ENCODE results near the gene CNTN4. TPM values are rescaled to one million over a fixed set of nuclear protein-coding genes. Genes with fewer than 3 reads are reported as not detected.

CNTN4 gene
- total and polyA plus RNA-seq, 2 donors (not counting 3 experiments of a cell fraction or from before 2014, with no cell fraction given), result not detected

DNA sequence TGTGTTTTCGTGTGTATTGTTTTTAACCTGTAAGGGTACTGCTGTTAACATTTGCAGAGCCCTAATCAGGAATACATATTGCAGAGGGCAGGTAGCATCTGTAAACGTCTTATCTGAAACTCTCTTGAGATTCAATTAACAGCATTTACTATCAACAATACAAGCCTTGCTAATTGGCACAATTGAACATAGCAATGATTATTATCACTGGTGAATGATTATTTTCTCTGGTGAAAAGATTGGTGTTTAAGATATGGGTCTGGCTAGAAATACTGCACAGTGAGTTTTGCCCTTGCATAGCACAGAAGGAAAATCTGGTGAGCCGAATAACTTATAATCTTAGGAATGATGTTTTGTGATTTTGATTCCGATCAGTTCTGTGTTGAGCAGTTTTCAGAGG, 5.9 kb upstream of the CNTN4 start:
- no peaks in the 10 kb centered on the region for H3K36me3 ChIP-seq (ENCODE audit: control insufficient read depth in 2 of 2, extremely low read depth in 1 of 2, insufficient read depth in 2 of 2, low read length in 2 of 2)
- H3K9ac ChIP-seq (replicated peaks; ENCODE audit: extremely low read depth, insufficient read depth, low read length), result no peak overlapping the region
- H3K9me3 ChIP-seq (replicated peaks; ENCODE audit: control insufficient read depth, insufficient read depth, low read length), result no peaks in the 10 kb centered on the region
- no peaks in the 10 kb centered on the region for H3K9me1 ChIP-seq (replicated peaks; ENCODE audit: control insufficient read depth, extremely low read depth, insufficient read depth, low read length)
- CTCF ChIA-PET, result no interaction called here
- no peak overlapping the region for H2AFZ ChIP-seq (ENCODE audit: low read depth, low read length)
- DNase-seq (ENCODE audit: low read depth, low spot score) (no peak), FAIRE-seq (no peak)
- BruUV-seq (replicated peaks), result no TSS peak
- H3K4me1 ChIP-seq (ENCODE audit: control insufficient read depth, extremely low read depth, insufficient read depth, low read length), result no peaks in the 10 kb centered on the region
- dilution Hi-C loops (cut with MboI; ENCODE audit: extremely low pct_ligation_motif_present, low sequenced_read_pairs), result no loop called here
- intact Hi-C loops (cut with micrococcal nuclease), result no loop called here
- POLR2A ChIA-PET, result no interaction called here
- no peak overlapping the region for H3K4me3 ChIP-seq (replicated peaks in 1 of 3; ENCODE audit: insufficient read depth in 1 of 3, low read depth in 1 of 3, low read length in 3 of 3)
- no peak overlapping the region for H3K4me2 ChIP-seq (ENCODE audit: insufficient read depth, low read length)
- H3K27me3 ChIP-seq (ENCODE audit: control insufficient read depth in 2 of 2, insufficient read depth in 2 of 2, low read length in 2 of 2), result peaks cover 4% of the 10 kb centered on the region in 2 experiments
- no peaks in the 10 kb centered on the region for H4K20me1 ChIP-seq (replicated peaks; ENCODE audit: control insufficient read depth, extremely low read depth, insufficient read depth, low read length)
- no peaks in the 10 kb centered on the region for H3K79me2 ChIP-seq (ENCODE audit: control insufficient read depth, insufficient read depth, low read length)
- TF ChIP-seq, protein P1, sequence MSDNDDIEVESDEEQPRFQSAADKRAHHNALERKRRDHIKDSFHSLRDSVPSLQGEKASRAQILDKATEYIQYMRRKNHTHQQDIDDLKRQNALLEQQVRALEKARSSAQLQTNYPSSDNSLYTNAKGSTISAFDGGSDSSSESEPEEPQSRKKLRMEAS (IDR thresholded peaks at IDR 0.05; ENCODE audit: insufficient read depth, insufficient read length), result no peak
- TF ChIP-seq JUN (IDR thresholded peaks at IDR 0.05; ENCODE audit: borderline replicate concordance, insufficient read depth, insufficient read length, low read depth), result no peak
- TF ChIP-seq FOS (IDR thresholded peaks at IDR 0.05; ENCODE audit: borderline replicate concordance, insufficient read depth, low read length), result no peak
- no peak for TF ChIP-seq GATA2 (IDR thresholded peaks at IDR 0.05; ENCODE audit: insufficient read depth, insufficient read length, low read depth, low read length)
- TF ChIP-seq MYC (IDR thresholded peaks at IDR 0.05; ENCODE audit: low read depth, low read length), result no peak
- TF ChIP-seq EZH2 (IDR thresholded peaks at IDR 0.05; ENCODE audit: borderline replicate concordance, low read depth, low read length, severe bottlenecking), result no peak
- TF ChIP-seq POLR2AphosphoS5 (IDR thresholded peaks at IDR 0.05; ENCODE audit: insufficient read depth, low read depth, low read length), result no peak
- TF ChIP-seq POLR2A (IDR thresholded peaks at IDR 0.05; ENCODE audit: low read depth, low read length), result no peak
- TF ChIP-seq, protein P2, sequence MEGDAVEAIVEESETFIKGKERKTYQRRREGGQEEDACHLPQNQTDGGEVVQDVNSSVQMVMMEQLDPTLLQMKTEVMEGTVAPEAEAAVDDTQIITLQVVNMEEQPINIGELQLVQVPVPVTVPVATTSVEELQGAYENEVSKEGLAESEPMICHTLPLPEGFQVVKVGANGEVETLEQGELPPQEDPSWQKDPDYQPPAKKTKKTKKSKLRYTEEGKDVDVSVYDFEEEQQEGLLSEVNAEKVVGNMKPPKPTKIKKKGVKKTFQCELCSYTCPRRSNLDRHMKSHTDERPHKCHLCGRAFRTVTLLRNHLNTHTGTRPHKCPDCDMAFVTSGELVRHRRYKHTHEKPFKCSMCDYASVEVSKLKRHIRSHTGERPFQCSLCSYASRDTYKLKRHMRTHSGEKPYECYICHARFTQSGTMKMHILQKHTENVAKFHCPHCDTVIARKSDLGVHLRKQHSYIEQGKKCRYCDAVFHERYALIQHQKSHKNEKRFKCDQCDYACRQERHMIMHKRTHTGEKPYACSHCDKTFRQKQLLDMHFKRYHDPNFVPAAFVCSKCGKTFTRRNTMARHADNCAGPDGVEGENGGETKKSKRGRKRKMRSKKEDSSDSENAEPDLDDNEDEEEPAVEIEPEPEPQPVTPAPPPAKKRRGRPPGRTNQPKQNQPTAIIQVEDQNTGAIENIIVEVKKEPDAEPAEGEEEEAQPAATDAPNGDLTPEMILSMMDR (IDR thresholded peaks at IDR 0.05; ENCODE audit: extremely low read depth in 1 of 2, insufficient read depth in 1 of 2, low read depth in 1 of 2, low read length in 2 of 2), result no peak
- H3K27ac ChIP-seq (ENCODE audit: insufficient read depth, low read depth, low read length), result no peak overlapping the region

Measured in endothelial cell of umbilical vein (primary cell).